ENCODE data around the gene ZNF248.
"Not testable (repeated sequence)": the region's sequence is repeated elsewhere in the genome, so short reads cannot be mapped to it uniquely, and the experiment has no call there.

ZNF248 gene

DNA sequence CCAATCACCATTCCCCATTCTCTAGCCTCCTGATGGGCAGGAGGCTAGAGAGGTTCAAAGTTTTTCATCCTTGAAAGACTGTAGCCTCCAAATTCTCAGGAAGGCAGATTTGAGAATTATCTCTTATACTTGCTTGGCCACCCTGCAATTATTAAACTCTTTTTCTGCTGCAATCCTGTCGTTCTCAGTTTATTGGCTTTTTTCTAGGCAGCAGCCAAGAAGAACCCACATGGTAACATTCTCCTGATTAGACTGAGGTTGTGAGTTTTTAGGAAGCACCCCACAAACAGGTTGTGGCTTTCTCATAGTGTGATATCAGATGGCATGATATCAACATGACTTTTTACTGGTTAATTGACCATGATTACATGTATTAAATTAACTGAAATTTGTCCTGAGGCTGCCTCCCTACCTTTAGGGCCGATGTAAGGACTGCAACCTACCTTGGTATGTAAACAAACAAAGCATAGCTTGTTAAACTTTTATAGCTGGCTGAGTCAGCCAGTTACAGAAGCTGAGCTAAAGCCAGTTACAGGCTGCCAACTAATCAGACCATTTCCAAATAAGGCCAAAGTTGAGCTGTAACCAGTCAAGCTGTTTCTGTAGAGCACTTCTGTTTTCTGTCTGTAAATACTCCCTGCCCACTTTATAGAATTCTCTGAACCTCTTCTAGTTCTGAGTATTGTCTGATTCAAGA is 3.2 kb upstream of the ZNF248 start:
- TF ChIP-seq, protein P1, sequence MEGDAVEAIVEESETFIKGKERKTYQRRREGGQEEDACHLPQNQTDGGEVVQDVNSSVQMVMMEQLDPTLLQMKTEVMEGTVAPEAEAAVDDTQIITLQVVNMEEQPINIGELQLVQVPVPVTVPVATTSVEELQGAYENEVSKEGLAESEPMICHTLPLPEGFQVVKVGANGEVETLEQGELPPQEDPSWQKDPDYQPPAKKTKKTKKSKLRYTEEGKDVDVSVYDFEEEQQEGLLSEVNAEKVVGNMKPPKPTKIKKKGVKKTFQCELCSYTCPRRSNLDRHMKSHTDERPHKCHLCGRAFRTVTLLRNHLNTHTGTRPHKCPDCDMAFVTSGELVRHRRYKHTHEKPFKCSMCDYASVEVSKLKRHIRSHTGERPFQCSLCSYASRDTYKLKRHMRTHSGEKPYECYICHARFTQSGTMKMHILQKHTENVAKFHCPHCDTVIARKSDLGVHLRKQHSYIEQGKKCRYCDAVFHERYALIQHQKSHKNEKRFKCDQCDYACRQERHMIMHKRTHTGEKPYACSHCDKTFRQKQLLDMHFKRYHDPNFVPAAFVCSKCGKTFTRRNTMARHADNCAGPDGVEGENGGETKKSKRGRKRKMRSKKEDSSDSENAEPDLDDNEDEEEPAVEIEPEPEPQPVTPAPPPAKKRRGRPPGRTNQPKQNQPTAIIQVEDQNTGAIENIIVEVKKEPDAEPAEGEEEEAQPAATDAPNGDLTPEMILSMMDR (IDR thresholded peaks at IDR 0.05; ENCODE audit: extremely low read depth, insufficient read depth, missing control alignments) = no peak
- peak; percentile 16 for DNase-seq (ENCODE audit: low spot score)
- in situ Hi-C loops (cut with MboI; ENCODE audit: low pct_unique_long_range_greater_than_20kb, low sequenced_read_pairs, unreplicated experiment) = loop anchor here (25.0 kb wide), 1 partner anchor 227 kb away; the partner anchor contains the start of gene ZNF37A

DNA sequence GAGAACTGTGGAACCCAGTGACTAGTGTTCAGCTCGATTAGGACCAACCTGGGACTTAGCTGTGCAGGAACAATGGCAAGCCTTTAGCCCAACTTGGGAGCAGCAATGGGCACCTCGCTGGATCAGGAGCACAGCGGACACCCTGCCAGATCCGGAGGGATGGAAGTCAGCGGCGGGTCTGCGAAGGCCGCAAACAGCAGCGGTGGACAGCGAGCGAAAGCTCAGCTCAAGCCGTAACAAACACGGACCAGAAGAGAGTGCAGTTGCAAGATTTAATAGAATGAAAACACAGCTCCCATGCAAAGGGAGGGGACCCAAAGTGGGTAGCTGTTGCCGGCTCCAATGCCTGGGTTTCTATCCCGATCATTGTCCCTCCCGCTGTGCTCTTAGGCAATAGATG is 1.9 kb upstream of the ZNF248 start:
- DNase-seq (ENCODE audit: low spot score) = not testable (repeated sequence)
- in situ Hi-C loops (cut with MboI; ENCODE audit: low pct_unique_long_range_greater_than_20kb, low sequenced_read_pairs, unreplicated experiment) = loop anchor here (25.0 kb wide), 1 partner anchor 228 kb away; the partner anchor contains the start of gene ZNF37A

DNA sequence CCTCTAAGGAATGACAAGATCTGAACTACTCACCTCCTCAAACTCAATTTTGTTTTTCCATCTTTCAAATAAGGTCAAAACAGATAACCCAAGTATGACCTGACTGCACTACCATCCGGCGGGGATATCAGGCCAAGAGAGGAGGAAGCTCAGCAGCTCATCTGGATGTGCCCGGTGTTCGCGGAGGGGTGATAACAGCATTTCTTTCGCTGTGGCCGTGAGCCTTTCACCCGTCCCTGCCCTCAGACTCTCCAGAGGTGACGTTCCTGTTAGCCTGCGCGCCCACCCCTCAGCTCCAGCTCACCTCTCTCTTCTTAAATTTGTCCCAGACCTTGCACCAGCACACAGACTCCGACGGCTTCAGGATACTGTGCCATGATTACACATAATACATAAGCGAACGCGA is 526 bp downstream of the ZNF248 start:
- in situ Hi-C loops (cut with MboI; ENCODE audit: low pct_unique_long_range_greater_than_20kb, low sequenced_read_pairs, unreplicated experiment) = loop anchor here (25.0 kb wide), 1 partner anchor 230 kb away; the partner anchor contains the start of gene ZNF37A
- peak; percentile 28 for DNase-seq (ENCODE audit: low spot score)

DNA sequence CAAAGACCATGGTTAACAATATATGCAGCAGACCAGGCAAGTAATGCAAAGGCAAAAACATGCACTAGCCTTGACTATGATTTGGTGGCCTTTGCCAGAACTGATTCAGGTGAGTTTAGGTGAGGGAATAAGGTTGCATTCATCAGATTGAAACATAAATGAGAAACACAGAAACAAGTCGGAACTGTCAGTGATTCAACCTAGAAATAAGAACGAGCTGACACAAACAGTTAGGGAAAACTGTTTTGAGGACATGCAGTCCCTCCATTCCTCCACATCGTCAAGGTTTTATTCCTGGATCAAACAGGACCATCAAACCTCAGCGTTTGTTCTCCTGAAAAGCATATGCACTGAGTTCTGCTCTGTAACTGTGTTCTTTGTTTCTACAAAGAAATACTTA is 1.8 kb downstream of the ZNF248 start:
- in situ Hi-C loops (cut with MboI; ENCODE audit: low pct_unique_long_range_greater_than_20kb, low sequenced_read_pairs, unreplicated experiment) = loop anchor here (25.0 kb wide), 1 partner anchor 232 kb away; the partner anchor contains the start of gene ZNF37A
- TF ChIP-seq, protein P1 (IDR thresholded peaks at IDR 0.05; ENCODE audit: extremely low read depth, insufficient read depth, missing control alignments) = no peak
- DNase-seq (ENCODE audit: low spot score) = no peak

More for the DNA sequence above, 526 bp downstream of the ZNF248 start:
- TF ChIP-seq, protein P1 (IDR thresholded peaks at IDR 0.05; ENCODE audit: extremely low read depth, insufficient read depth, missing control alignments) = no peak

DNA sequence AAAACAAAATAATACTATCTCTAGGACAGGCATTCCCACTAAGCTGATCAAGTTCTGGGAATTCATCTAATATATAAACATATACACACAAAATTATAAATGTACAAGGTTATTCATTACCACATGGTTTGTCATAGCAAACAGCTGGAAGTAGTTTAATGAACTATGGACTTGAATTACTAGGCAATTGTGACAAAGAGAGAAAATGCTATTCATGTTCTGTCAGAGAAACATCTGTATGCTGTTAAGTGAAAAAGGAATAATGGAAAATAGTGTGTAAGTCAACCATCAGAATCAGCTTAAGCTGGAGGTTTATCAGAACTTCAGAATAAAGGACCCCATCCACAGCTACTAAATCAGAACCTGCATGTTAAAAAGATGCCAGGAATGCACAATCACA is 2.8 kb downstream of the ZNF248 start:
- no peak for DNase-seq (ENCODE audit: low spot score)
- in situ Hi-C loops (cut with MboI; ENCODE audit: low pct_unique_long_range_greater_than_20kb, low sequenced_read_pairs, unreplicated experiment) = loop anchor here (25.0 kb wide), 1 partner anchor 233 kb away; the partner anchor contains the start of gene ZNF37A
- TF ChIP-seq, protein P1 (IDR thresholded peaks at IDR 0.05; ENCODE audit: extremely low read depth, insufficient read depth, missing control alignments) = no peak

DNA sequence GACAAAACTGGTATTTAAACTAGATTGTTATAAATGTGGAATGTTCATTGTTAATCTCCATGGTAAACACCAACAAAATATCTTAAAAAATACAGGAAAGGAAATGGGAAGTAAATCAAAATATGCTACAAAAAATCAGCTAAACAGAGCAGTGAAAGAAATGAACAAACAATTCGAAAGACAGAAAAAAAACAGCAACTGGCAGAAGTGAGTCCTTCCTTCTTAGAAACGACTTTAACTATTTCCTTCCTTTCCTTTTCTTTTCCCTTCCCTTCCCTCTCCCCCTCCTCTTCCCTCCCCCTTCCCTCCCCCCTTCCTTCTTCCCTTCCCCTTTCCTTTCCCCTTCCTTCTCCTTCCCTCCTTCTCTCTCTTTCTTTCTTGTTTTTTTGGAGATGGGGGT is 12.8 kb downstream of the ZNF248 start:
- DNase-seq (ENCODE audit: low spot score) = no peak
- TF ChIP-seq, protein P1 (IDR thresholded peaks at IDR 0.05; ENCODE audit: extremely low read depth, insufficient read depth, missing control alignments) = no peak
- in situ Hi-C loops (cut with MboI; ENCODE audit: low pct_unique_long_range_greater_than_20kb, low sequenced_read_pairs, unreplicated experiment) = no loop called here

DNA sequence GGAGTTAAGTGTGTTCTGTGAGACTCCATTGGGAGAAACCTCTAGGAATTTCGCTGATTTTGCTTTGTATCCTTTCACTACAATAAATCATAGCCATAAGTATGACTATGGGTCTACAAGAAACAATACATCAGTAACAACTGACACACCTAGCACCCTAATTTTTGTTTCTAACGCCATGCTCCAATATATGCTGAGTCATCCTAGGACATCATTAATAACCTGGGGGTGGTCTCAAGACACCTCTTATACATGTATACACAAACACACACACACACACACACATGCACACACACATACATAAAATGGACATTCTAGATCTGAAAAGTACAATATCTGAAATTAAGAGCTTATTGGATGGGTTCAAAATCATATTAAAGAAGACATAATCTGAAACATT is 18.2 kb downstream of the ZNF248 start:
- in situ Hi-C loops (cut with MboI; ENCODE audit: low pct_unique_long_range_greater_than_20kb, low sequenced_read_pairs, unreplicated experiment) = no loop called here
- no peak for DNase-seq (ENCODE audit: low spot score)
- TF ChIP-seq, protein P1 (IDR thresholded peaks at IDR 0.05; ENCODE audit: extremely low read depth, insufficient read depth, missing control alignments) = no peak
